A673 (cell line): ENCODE measurements around the gene CHCHD3.

Experiments used
- EZH2 ChIP-seq: fragments of 200-600 bp; sonication (generic); IDR thresholded peaks from 2 replicates; pipeline ENCODE4 v1.6.1; 2017; ENCODE audit warnings: borderline replicate concordance, low read depth, mild to moderate bottlenecking, mixed read lengths, antibody characterized with exemption, low read length; ENCODE audit not compliant: poor library complexity, severe bottlenecking
- TF ChIP-seq, protein P1 (sequence below): fragments of 300-800, 200-600 bp; sonication (generic); conservative IDR thresholded peaks from 2 replicates; pipeline ENCODE4 v1.5.1; 2017; ENCODE audit warnings: low read depth, mild to moderate bottlenecking, antibody characterized with exemption, low read length, moderate library complexity, mixed read lengths

- TF ChIP-seq, protein P1, sequence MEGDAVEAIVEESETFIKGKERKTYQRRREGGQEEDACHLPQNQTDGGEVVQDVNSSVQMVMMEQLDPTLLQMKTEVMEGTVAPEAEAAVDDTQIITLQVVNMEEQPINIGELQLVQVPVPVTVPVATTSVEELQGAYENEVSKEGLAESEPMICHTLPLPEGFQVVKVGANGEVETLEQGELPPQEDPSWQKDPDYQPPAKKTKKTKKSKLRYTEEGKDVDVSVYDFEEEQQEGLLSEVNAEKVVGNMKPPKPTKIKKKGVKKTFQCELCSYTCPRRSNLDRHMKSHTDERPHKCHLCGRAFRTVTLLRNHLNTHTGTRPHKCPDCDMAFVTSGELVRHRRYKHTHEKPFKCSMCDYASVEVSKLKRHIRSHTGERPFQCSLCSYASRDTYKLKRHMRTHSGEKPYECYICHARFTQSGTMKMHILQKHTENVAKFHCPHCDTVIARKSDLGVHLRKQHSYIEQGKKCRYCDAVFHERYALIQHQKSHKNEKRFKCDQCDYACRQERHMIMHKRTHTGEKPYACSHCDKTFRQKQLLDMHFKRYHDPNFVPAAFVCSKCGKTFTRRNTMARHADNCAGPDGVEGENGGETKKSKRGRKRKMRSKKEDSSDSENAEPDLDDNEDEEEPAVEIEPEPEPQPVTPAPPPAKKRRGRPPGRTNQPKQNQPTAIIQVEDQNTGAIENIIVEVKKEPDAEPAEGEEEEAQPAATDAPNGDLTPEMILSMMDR, result no peak
- TF ChIP-seq EZH2, result no peak
Measured at GRCh38 chr7:132934017-132934416, 147.9 kb downstream of the CHCHD3 start.
